RWPE1 (cell line): ENCODE data around the gene NMNAT1.
A peak's percentile ranks its signal among the peaks of the same experiment; 100 is the strongest.

ENCODE experiments used
- CTCF ChIA-PET: fragments of 350-600 bp; sonication (Branson Sonifier 250); formaldehyde crosslinking; extraction: SDS; loops from one replicate; lab custom pipeline; 2021; lab: Yijun Ruan, JAX
- POLR2A ChIA-PET: fragments of 400-600 bp; formaldehyde crosslinking; extraction: SDS; loops from one replicate; lab custom pipeline; 2020; ENCODE audit warnings: antibody characterized with exemption; ENCODE audit not compliant: low non-redundant PET; lab: Yijun Ruan, JAX
- DNase-seq: peaks from one replicate; pipeline ENCODE4 v3.0.0; 2012; ENCODE audit warnings: low spot score
- H3K27ac ChIP-seq: fragments of 450-650 bp; 2 replicates; pipeline ENCODE4 v1.5.1; 2017
- CTCF ChIP-seq: fragments of 450-650 bp; conservative IDR thresholded peaks from 2 replicates; pipeline ENCODE4 v1.5.1; 2017; ENCODE audit warnings: low read depth, mild to moderate bottlenecking

Gene NMNAT1

DNA sequence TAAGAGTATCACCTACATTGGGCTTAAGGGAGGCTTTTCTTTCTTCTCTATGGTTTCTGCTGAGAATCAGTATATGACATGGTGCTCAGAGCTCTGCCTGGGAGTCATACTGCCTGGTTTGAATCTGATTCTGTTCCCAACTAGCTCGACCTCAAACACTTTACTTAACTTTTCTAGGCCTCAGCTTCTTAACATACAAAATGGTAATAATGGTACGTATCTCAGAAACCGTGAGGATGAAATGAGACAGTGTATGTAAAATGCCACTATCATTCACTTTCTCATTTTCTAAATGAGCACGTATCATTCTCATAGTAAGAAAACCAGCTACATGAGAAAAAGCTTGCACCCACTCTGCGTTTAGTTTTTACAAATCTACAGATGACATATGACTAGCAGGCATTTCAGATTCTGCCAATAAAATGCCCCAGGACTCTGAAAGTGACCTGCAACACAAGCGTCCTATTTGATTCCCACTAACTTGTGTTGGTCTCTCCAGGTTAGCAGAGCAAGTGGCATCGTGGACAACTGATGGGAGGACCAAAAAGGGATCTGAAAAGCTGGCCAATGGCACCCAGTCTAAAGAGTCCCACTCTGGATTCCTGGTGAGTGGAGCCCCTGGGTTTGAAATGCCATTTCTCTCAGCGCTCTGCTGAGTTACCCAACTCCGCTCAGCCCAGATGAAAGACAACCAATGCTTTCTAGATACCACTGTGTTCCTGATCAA, 39.3 kb upstream of the NMNAT1 start:
- no peak overlapping the region for H3K27ac ChIP-seq
- ChIA-PET POLR2A (no interaction called here), CTCF (no interaction called here)

DNA sequence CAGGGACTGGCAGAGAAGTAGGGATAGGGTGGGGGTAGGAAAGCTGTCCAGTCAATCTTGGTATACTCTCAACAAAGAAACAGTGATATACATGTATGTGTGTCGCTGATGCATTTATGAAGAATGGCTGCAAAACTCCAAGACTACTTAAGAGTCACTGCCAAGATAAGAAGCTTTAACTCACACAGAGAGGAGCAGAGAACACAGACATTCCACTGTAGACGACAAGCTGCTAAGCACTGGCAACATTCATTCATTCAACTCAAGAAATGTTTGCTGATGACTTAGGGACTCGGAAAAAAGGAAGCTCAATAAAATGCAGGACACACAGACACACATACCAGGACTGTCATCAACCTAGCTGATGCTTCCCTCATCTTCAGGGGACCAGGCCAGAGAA, 38.7 kb upstream of the NMNAT1 start:
- TF ChIP-seq CTCF, result no peak
- ChIA-PET CTCF (no interaction called here), POLR2A (no interaction called here)
- no peak overlapping the region for H3K27ac ChIP-seq
- no peak for DNase-seq

More for the DNA sequence above, 39.3 kb upstream of the NMNAT1 start:
- no peak for DNase-seq
- TF ChIP-seq CTCF, result no peak

- no peak overlapping the region for H3K27ac ChIP-seq
- DNase-seq, result no peak
- no peak for TF ChIP-seq CTCF
- CTCF ChIA-PET, result interaction anchor here (0.6 kb wide), 1 partner anchor 9 kb away, joined by 4 read pairs; no protein-coding TSS in a partner anchor
- POLR2A ChIA-PET, result no interaction called here
These were observed 38.3 kb upstream of the NMNAT1 start for GRCh38 chr1:9905010-9905409.

- no peak for TF ChIP-seq CTCF
- ChIA-PET POLR2A (no interaction called here), CTCF (no interaction called here)
- no peak for DNase-seq
- H3K27ac ChIP-seq, result no peak overlapping the region; the same call in 1 of the 2 replicates
These were observed 36.8 kb upstream of the NMNAT1 start for GRCh38 chr1:9906466-9906865.

DNA sequence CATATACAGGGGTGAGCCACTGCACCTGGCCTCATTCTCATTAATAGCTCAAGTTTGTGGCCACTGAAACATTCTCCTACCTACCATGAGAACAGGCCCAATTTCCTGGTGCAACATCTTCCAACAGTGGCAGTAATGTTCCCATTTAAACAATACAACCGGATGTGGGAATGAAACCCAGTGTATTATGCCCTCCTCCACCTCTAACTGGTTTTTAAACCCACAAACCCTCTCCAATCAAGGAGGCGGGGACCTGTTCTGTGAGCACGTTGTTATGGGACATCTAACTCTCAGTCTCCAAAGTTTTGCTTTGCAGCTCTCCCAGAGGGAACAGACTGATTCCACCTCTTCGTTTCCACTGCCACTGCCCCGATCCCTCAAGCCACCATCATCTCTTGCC, 35.8 kb upstream of the NMNAT1 start:
- DNase-seq, result no peak
- CTCF ChIA-PET, result no interaction called here
- POLR2A ChIA-PET, result interaction anchor here (1.3 to 1.9 kb wide), 2 partner anchors 17 to 30 kb away, joined by 5 to 6 read pairs; no protein-coding TSS in a partner anchor

DNA sequence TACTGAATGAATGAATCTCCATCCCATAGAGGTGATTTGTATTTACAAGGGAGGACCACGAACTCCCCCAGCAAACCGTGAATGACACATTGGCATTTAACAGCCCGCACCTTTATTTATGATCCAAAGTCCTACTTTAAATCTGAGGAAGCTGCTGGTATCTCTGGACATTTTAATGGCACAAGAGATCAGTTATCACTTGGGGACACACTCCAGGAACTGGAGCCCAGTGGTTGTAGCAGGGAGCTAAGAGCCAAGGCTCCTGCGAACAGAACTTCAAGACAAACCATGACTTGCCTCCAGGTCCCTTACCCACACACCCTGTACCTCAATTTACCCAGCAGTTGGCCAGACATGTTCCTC, 34.4 kb upstream of the NMNAT1 start:
- TF ChIP-seq CTCF, result no peak
- H3K27ac ChIP-seq, result peak overlapping the region; percentile 96
- CTCF ChIA-PET, result interaction anchor here (0.8 kb wide), 1 partner anchor 33 kb away, joined by 4 read pairs; no protein-coding TSS in a partner anchor
- POLR2A ChIA-PET, result interaction anchor here (1.9 kb wide), 1 partner anchor 18 kb away, joined by 6 read pairs; no protein-coding TSS in a partner anchor
- DNase-seq, result no peak

More for the DNA sequence above, 35.8 kb upstream of the NMNAT1 start:
- no peak for TF ChIP-seq CTCF
- H3K27ac ChIP-seq, result peak overlapping the region; percentile 96
